Panc1 (cell line): ENCODE results near the gene SKIC8.

Experiments used
- CTCF ChIP-seq: fragments of 450-650 bp; IDR thresholded peaks from 2 replicates; pipeline ENCODE4 v1.5.1; 2017; ENCODE audit warnings: mild to moderate bottlenecking
- POLR2AphosphoS5 ChIP-seq: IDR thresholded peaks from 2 replicates; pipeline ENCODE4 v1.6.1; 2012; ENCODE audit warnings: mild to moderate bottlenecking, low read depth, low read length, moderate library complexity
- SIN3A ChIP-seq: IDR thresholded peaks from 2 replicates; pipeline ENCODE4 v1.6.1; 2012; ENCODE audit warnings: low read depth, mild to moderate bottlenecking, low read length, moderate library complexity, borderline replicate concordance; ENCODE audit not compliant: insufficient read depth
- TF ChIP-seq, protein P1 (sequence below), 2 experiments: IDR thresholded peaks; 2 replicates each; pipeline ENCODE4 v1.6.1; 2011 to 2012; ENCODE audit warnings: low read depth in 2 of 2, control low read depth in 1 of 2, low read length in 1 of 2, mild to moderate bottlenecking in 1 of 2, moderate library complexity in 1 of 2; ENCODE audit not compliant: insufficient read depth in 1 of 2

DNA sequence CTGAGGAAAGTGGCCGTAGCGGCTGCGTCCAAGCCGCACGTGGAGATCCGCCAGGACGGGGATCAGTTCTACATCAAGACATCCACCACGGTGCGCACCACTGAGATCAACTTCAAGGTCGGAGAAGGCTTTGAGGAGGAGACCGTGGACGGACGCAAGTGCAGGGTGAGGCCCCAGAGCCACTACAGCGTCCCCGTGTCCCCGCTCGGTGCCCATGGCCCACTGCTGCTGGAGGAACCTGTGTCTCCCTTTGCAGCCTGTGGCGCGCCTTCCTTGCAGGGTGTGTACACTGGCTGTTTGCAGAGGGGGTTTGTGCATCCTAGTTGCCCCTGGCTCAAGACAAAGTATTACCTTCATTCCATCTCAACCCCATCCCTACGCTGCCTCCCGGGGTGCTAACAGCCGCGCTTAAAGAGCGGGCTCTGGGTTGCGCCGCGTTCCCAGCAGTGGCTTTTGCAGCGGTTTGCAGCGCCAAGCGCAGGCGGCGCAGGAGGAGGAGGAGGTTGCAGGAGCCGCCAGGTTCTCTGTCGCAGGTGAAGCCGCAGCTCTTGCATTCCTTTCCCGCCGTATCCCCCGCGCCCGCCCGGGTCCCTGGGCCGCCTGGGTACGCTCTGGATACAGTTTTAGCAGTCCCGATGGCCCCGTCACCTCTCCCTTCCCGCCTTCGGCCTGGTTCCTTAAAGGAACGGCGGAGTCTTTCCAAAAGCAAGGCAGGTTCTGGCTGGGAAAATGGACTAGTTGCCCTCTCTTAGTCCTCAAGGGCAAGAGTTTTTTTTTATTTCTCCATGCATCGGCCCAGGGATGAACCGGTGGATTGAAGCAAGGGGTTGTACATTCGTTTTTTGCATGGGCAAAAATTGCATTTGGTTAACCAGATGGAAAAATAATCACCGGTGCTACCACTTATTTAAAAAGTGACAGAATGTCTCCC lies 41.9 kb upstream of the SKIC8 start:
- TF ChIP-seq CTCF (no peak), POLR2AphosphoS5 (no peak), SIN3A (no peak)
- TF ChIP-seq, protein P1, sequence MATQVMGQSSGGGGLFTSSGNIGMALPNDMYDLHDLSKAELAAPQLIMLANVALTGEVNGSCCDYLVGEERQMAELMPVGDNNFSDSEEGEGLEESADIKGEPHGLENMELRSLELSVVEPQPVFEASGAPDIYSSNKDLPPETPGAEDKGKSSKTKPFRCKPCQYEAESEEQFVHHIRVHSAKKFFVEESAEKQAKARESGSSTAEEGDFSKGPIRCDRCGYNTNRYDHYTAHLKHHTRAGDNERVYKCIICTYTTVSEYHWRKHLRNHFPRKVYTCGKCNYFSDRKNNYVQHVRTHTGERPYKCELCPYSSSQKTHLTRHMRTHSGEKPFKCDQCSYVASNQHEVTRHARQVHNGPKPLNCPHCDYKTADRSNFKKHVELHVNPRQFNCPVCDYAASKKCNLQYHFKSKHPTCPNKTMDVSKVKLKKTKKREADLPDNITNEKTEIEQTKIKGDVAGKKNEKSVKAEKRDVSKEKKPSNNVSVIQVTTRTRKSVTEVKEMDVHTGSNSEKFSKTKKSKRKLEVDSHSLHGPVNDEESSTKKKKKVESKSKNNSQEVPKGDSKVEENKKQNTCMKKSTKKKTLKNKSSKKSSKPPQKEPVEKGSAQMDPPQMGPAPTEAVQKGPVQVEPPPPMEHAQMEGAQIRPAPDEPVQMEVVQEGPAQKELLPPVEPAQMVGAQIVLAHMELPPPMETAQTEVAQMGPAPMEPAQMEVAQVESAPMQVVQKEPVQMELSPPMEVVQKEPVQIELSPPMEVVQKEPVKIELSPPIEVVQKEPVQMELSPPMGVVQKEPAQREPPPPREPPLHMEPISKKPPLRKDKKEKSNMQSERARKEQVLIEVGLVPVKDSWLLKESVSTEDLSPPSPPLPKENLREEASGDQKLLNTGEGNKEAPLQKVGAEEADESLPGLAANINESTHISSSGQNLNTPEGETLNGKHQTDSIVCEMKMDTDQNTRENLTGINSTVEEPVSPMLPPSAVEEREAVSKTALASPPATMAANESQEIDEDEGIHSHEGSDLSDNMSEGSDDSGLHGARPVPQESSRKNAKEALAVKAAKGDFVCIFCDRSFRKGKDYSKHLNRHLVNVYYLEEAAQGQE (IDR thresholded peaks at IDR 0.05; ENCODE audit: insufficient read depth in 1 of 2, low read depth in 2 of 2, low read length in 1 of 2): no peak
